ENCODE measurements around the gene MYRIP. TPM values are rescaled to one million over a fixed set of nuclear protein-coding genes. Genes with fewer than 3 reads are reported as not detected.

The MYRIP gene
- total and polyA plus RNA-seq, 10 of the 15 experiments (the other 5 are each of a cell fraction or from before 2014, with no cell fraction given) = 0.03 to 0.08 (median 0.04) TPM; not detected in 6

DNA sequence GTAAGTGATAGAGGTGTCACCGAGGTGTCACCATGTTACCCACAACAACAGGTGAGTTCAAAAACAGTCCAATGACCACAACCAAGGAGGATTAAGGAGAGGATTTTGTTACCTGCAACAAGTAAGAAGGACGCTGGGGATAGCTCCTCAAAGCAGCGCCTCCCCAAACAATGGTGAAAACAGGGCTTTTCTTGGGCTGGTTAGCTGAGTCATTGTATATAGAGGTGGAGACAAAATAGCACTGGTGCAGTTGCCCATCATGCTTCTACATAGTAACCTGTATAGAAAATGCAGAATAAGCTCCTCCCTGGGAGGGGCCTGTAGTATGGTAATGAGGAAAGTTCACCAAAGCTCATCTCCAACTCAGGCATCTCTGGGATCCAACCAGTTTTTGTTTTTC, 383.2 kb downstream of the MYRIP start:
- Histone ChIP-seq H4K20me1 (ENCODE audit: control insufficient read depth, insufficient read depth) (no peaks in the 10 kb centered on the region), H3K9ac (ENCODE audit: control insufficient read depth, insufficient read depth, low read length) (no peak overlapping the region), H3K4me3 (no peak overlapping the region), H3K4me1 (ENCODE audit: control insufficient read depth, insufficient read depth, low read length) (peaks cover 15% of the 10 kb centered on the region), H3K4me2 (ENCODE audit: control insufficient read depth, insufficient read depth) (no peak overlapping the region), H3K27ac (ENCODE audit: control insufficient read depth, insufficient read depth) (no peak overlapping the region), H3K27me3 (replicated peaks in 1 of 2; ENCODE audit: control insufficient read depth in 2 of 2, insufficient read depth in 2 of 2, low read length in 1 of 2) (no peaks in the 10 kb centered on the region), H3K79me2 (ENCODE audit: control insufficient read depth, insufficient read depth, low read length) (no peaks in the 10 kb centered on the region), H2AFZ (ENCODE audit: control insufficient read depth, low read depth, low read length) (no peak overlapping the region), H3K9me3 (replicated peaks; ENCODE audit: control insufficient read depth, insufficient read depth, low read length) (no peaks in the 10 kb centered on the region), H3K36me3 (ENCODE audit: control insufficient read depth in 2 of 2, insufficient read depth in 2 of 2, low read length in 1 of 2) (no peaks in the 10 kb centered on the region)
- ChIA-PET RAD21 (ENCODE audit: unreplicated experiment) (interaction anchor here (5.2 kb wide), 1 partner anchor 122 kb away, joined by 65 read pairs; no protein-coding TSS in a partner anchor), CTCF (interaction anchor here (0.6 to 12.0 kb wide), 13 partner anchors 9 to 1691 kb away, joined by 3 to 317 read pairs (median 4); partner anchors contain the start of gene EIF1B), SMC1A (ENCODE audit: uncharacterized antibody, unreplicated experiment) (interaction anchor here (0.6 to 3.4 kb wide), 7 partner anchors 12 to 683 kb away, joined by 3 to 52 read pairs (median 3); partner anchors contain the start of gene EIF1B), POLR2A (no interaction called here)
- DNase-seq (ENCODE audit: low read depth, low spot score) (no peak), ATAC-seq (no peak), FAIRE-seq (no peak)
- WGBS (ENCODE audit: insufficient coverage, insufficient replicate concordance, low lambda C conversion rate, missing lambda C conversion rate) = 86% methylated on average over 3 of the region's 3 CpGs
- in situ Hi-C loops (cut with MboI) (loop anchor here (5.0 to 25.0 kb wide), 2 partner anchors 125 to 1695 kb away; no protein-coding TSS in a partner anchor), intact Hi-C loops (cut with micrococcal nuclease; ENCODE audit: unreplicated experiment) (loop anchor here (1.0 to 10.0 kb wide), 2 partner anchors 125 to 262 kb away; partner anchors contain the start of gene RPL14)
- no TSS peak for BruUV-seq (replicated peaks)
- TF ChIP-seq, protein P1, sequence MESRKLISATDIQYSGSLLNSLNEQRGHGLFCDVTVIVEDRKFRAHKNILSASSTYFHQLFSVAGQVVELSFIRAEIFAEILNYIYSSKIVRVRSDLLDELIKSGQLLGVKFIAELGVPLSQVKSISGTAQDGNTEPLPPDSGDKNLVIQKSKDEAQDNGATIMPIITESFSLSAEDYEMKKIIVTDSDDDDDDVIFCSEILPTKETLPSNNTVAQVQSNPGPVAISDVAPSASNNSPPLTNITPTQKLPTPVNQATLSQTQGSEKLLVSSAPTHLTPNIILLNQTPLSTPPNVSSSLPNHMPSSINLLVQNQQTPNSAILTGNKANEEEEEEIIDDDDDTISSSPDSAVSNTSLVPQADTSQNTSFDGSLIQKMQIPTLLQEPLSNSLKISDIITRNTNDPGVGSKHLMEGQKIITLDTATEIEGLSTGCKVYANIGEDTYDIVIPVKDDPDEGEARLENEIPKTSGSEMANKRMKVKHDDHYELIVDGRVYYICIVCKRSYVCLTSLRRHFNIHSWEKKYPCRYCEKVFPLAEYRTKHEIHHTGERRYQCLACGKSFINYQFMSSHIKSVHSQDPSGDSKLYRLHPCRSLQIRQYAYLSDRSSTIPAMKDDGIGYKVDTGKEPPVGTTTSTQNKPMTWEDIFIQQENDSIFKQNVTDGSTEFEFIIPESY (IDR thresholded peaks at IDR 0.05) = no peak
- TF ChIP-seq, protein P2, sequence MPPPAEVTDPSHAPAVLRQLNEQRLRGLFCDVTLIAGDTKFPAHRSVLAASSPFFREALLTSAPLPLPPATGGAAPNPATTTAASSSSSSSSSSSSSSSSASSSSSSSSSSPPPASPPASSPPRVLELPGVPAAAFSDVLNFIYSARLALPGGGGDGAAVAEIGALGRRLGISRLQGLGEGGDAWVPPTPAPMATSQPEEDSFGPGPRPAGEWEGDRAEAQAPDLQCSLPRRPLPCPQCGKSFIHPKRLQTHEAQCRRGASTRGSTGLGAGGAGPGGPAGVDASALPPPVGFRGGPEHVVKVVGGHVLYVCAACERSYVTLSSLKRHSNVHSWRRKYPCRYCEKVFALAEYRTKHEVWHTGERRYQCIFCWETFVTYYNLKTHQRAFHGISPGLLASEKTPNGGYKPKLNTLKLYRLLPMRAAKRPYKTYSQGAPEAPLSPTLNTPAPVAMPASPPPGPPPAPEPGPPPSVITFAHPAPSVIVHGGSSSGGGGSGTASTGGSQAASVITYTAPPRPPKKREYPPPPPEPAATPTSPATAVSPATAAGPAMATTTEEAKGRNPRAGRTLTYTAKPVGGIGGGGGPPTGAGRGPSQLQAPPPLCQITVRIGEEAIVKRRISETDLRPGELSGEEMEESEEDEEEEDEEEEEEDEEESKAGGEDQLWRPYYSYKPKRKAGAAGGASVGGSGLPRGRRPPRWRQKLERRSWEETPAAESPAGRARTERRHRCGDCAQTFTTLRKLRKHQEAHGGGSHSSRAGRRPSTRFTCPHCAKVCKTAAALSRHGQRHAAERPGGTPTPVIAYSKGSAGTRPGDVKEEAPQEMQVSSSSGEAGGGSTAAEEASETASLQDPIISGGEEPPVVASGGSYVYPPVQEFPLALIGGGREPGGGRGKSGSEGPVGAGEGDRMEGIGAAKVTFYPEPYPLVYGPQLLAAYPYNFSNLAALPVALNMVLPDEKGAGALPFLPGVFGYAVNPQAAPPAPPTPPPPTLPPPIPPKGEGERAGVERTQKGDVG (CRISPR knock-in tag; IDR thresholded peaks at IDR 0.05) = no peak
- no peak for TF ChIP-seq RAD51 (IDR thresholded peaks at IDR 0.05)
- TF ChIP-seq TARDBP (IDR thresholded peaks at IDR 0.05; ENCODE audit: borderline replicate concordance) = no peak
- TF ChIP-seq, protein P3, sequence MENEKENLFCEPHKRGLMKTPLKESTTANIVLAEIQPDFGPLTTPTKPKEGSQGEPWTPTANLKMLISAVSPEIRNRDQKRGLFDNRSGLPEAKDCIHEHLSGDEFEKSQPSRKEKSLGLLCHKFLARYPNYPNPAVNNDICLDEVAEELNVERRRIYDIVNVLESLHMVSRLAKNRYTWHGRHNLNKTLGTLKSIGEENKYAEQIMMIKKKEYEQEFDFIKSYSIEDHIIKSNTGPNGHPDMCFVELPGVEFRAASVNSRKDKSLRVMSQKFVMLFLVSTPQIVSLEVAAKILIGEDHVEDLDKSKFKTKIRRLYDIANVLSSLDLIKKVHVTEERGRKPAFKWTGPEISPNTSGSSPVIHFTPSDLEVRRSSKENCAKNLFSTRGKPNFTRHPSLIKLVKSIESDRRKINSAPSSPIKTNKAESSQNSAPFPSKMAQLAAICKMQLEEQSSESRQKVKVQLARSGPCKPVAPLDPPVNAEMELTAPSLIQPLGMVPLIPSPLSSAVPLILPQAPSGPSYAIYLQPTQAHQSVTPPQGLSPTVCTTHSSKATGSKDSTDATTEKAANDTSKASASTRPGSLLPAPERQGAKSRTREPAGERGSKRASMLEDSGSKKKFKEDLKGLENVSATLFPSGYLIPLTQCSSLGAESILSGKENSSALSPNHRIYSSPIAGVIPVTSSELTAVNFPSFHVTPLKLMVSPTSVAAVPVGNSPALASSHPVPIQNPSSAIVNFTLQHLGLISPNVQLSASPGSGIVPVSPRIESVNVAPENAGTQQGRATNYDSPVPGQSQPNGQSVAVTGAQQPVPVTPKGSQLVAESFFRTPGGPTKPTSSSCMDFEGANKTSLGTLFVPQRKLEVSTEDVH (IDR thresholded peaks at IDR 0.05; ENCODE audit: low read depth, partially characterized antibody) = no peak
- no peak for TF ChIP-seq NFYA (IDR thresholded peaks at IDR 0.05; ENCODE audit: borderline replicate concordance, low read depth, low read length)
- TF ChIP-seq RFX5 (IDR thresholded peaks at IDR 0.05; ENCODE audit: low read depth, low read length) = no peak
- TF ChIP-seq POU2F2 (IDR thresholded peaks at IDR 0.05; ENCODE audit: borderline replicate concordance, low read depth, low read length) = no peak
- no peak for TF ChIP-seq SIX5 (IDR thresholded peaks at IDR 0.05; ENCODE audit: low read depth, low read length, severe bottlenecking)
- no peak for TF ChIP-seq IKZF1 (conservative IDR thresholded peaks at IDR 0.05)
- TF ChIP-seq, protein P4, sequence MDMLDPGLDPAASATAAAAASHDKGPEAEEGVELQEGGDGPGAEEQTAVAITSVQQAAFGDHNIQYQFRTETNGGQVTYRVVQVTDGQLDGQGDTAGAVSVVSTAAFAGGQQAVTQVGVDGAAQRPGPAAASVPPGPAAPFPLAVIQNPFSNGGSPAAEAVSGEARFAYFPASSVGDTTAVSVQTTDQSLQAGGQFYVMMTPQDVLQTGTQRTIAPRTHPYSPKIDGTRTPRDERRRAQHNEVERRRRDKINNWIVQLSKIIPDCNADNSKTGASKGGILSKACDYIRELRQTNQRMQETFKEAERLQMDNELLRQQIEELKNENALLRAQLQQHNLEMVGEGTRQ (IDR thresholded peaks at IDR 0.05; ENCODE audit: borderline replicate concordance, low read depth, low read length) = no peak

Data from GM12878 (cell line).